ENCODE measurements around the gene MICAL2.

The MICAL2 gene

DNA sequence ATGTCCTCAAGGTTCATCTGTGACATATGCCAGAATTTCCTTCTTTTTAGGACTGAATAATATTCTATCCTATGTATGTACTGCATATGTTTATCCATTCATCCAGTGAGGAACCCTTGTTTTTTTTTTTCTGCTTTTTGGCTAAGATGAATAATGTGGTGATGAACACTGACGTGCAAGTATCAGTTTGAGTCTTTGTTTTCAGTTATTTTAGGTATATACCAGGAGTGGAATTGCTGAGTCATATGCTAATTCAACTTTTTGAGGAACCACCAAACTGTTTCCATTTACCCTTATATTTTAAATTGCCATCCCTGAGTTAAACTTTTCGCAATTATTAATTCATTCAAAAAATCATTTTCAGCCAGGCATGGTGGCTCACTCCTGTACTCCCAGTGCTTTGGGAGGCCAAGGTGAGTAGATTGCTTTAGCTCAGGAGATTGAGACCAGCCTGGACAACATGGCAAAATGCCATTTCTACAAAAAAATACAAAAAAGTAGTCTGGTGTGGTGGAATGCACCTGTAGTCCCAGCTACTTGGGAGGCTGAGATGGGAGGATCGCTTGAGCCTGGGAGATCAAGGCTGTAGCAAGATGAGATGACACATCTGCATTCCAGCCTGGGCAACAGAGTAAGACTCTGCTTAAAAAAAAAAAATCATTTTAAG is 64.2 kb downstream of the MICAL2 start:
- ChIA-PET CTCF (interaction anchor here (0.6 kb wide), 1 partner anchor 38 kb away, joined by 4 read pairs; no protein-coding TSS in a partner anchor), POLR2A (ENCODE audit: low non-redundant PET) (no interaction called here)
- DNase-seq (ENCODE audit: low spot score) = no peak
- peak overlapping the region; percentile 91 for H3K27ac ChIP-seq
- no peak for TF ChIP-seq CTCF (conservative IDR thresholded peaks at IDR 0.05; ENCODE audit: low read depth)

DNA sequence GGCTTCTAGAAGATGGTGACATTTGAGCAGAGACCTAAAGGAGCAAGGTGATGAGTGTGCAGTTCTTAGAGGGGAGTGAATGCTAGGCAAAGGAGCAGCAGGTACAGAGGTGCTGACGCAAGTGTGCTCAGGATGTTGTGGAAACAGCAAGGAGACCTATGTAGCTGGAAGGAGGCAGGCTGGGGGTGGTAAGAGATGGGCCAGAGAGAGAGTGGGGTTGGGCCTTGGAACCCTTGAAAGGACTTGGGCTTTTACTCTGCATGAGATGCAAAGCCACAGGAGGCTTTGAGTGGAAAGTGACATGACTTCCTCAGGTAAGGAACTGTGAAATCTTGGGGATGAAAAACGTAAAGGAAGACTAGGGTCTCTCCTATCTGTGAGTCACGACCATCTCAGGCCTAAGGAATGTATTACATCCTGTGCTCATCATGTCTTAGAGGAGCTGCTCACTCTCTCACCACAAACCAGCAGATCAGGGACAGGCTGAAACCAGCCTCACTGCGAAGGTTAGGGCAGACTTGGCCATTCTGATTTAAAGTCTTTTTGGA is 65.4 kb downstream of the MICAL2 start:
- peak; percentile 87 for DNase-seq (ENCODE audit: low spot score)
- ChIA-PET CTCF (interaction anchor here (0.6 kb wide), 1 partner anchor 37 kb away, joined by 4 read pairs; no protein-coding TSS in a partner anchor), POLR2A (ENCODE audit: low non-redundant PET) (no interaction called here)
- H3K27ac ChIP-seq = peak overlapping the region; percentile 91
- TF ChIP-seq CTCF (conservative IDR thresholded peaks at IDR 0.05; ENCODE audit: low read depth) = no peak

DNA sequence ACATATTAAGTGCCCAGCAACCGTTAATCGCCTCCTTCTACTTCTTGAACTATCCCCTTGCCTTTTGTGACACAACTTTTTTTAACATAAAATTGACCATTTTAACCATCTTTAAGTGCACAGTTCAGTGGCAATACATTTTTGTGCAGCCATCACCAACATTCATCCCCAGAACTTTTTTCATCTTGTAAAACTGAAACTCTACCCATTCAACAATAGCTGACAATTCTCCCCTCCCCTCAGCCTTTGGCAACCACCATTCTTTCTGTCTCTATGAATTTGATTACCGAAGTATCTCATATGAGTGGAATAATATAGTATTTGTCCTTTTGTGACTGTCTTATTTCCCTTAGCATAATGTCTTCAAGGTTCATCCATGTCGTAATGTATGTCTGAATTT is 66.0 kb downstream of the MICAL2 start:
- no peak for TF ChIP-seq CTCF (conservative IDR thresholded peaks at IDR 0.05; ENCODE audit: low read depth)
- no peak for DNase-seq (ENCODE audit: low spot score)
- no peak overlapping the region; the same call in 1 of the 2 replicates for H3K27ac ChIP-seq
- ChIA-PET CTCF (no interaction called here), POLR2A (ENCODE audit: low non-redundant PET) (no interaction called here)

DNA sequence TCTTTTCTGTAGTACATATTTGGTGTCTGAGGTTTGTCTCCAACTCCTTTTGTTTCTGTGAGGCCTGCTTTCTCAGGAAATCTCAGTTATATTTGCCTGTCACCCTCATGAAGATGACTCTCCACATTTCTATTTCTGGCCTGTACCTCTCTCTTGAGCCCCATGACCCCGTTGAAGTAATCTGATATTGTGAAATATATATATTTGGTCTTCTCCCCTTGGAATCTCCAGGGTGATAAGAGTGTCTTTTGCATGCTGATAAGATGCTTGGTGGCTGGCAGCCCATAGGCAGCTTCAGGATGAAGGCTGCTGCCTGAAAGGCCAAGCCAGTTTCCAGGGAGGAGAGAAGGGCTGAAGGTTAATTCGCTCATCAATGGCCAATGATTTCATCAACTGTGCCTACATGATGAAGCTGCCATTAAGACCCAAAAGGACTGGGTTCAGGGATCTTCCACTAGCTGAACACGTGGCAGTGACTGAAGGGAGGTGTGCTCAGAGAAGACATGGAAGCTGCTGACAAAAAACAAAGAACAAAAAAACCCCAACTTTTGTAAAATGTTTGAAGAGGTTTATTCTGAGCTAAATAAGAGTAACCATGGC is 67.4 kb downstream of the MICAL2 start:
- H3K27ac ChIP-seq = no peak overlapping the region
- no peak for TF ChIP-seq CTCF (conservative IDR thresholded peaks at IDR 0.05; ENCODE audit: low read depth)
- DNase-seq (ENCODE audit: low spot score) = no peak
- POLR2A ChIA-PET (ENCODE audit: low non-redundant PET) = interaction anchor here (0.7 to 0.8 kb wide), 2 partner anchors 10 to 1690 kb away, joined by 3 to 8 read pairs; no protein-coding TSS in a partner anchor
- CTCF ChIA-PET = no interaction called here

DNA sequence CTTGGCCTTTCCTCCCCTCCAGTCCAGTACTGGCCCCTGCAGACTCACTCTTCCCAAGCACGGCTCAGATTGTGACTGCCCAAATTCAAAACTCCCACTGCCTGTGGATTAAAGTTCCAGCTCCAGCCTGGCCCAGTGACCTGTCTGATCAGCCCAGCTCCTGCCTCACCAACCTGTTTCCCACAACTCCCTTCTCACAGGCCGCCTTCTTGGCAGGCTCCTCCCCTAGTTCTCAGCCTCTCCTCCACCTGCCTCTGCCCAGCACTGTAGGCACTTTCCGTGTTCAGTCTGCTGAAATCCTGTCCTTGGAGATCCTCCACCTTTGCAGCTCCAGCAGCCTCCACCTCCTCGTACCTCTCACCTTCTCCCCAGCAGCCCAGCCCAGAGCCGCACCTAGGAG is 68.6 kb downstream of the MICAL2 start:
- no peak for DNase-seq (ENCODE audit: low spot score)
- no peak for TF ChIP-seq CTCF (conservative IDR thresholded peaks at IDR 0.05; ENCODE audit: low read depth)
- H3K27ac ChIP-seq = peak overlapping the region; percentile 61
- POLR2A ChIA-PET (ENCODE audit: low non-redundant PET) = no interaction called here
- CTCF ChIA-PET = no interaction called here

DNA sequence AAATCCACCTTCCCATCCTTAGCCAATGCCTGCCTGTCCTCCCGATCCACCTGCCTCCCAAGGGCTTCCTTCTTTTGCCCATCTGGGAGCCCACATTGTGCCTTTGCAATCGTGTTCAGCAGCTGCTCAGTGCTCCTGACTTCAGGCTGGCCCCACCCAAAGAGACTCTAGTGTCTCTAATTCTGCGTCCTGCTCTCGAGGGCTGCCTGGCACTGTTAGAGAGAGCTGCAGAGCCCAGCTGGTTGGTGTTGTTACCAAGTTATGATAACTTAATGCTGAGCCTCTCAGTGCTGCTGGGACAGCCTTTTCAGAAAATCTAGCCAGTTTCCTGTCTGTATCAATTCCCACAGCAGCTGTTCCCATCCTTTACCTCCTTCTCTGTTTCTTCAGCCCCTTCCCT is 69.1 kb downstream of the MICAL2 start:
- POLR2A ChIA-PET (ENCODE audit: low non-redundant PET) = no interaction called here
- DNase-seq (ENCODE audit: low spot score) = no peak
- peak overlapping the region; percentile 61 for H3K27ac ChIP-seq
- CTCF ChIA-PET = no interaction called here
- no peak for TF ChIP-seq CTCF (conservative IDR thresholded peaks at IDR 0.05; ENCODE audit: low read depth)
